K562 (cell line): ENCODE measurements around the gene RNF40. TPM values are rescaled to one million over a fixed set of nuclear protein-coding genes. Genes with fewer than 3 reads are reported as not detected.
A peak's percentile ranks its signal among the peaks of the same experiment; 100 is the strongest.

ENCODE experiments used
- ATAC-seq: fragments of 200-7000 bp; cut with Tn5 transposase; 3 replicates; pipeline ENCODE4 v1.9.1; 2020; ENCODE audit warnings: moderate library complexity
- BruUV-seq: library from RNA; stranded (reverse); fragments of 400-500 nt; replicated peaks from 2 replicates; lab custom pipeline; 2021; lab: Mats Ljungman, UMichigan
- CTCF ChIA-PET: fragments of 300-600 bp; formaldehyde crosslinking; extraction: SDS; loops from one replicate; lab custom pipeline; 2021; ENCODE audit warnings: low intra/inter-chr PET ratio; lab: Yijun Ruan, JAX
- POLR2A ChIA-PET: fragments of 300-600, 350-650 bp; sonication (Branson Sonifier 250); formaldehyde crosslinking; extraction: SDS; loops from one replicate; lab custom pipeline; 2021; ENCODE audit warnings: antibody characterized with exemption, inconsistent platforms; lab: Yijun Ruan, JAX
- DNase-seq, 4 experiments: peaks; one replicate each; pipeline versions ENCODE4 v3.0.0 to v3.0.0-alpha.2; 2011 to 2018; ENCODE audit warnings: low spot score in 3 of 4, mixed read lengths in 3 of 4; ENCODE audit errors: extremely low read depth in 1 of 4
- FAIRE-seq: peaks from 2 replicates; lab custom pipeline; 2011; peaks lifted over from hg19 to GRCh38; lab: Jason Lieb, UNC
- H2AFZ ChIP-seq: 2 replicates; pipeline ENCODE4 v1.6.0; 2011; ENCODE audit warnings: low read depth, low read length, control low read depth, inconsistent platforms
- H3K27ac ChIP-seq: fragments of 200-600 bp; 3 replicates; pipeline ENCODE4 v1.8.0; 2011; ENCODE audit warnings: low read depth, mild to moderate bottlenecking, control low read depth, inconsistent platforms, low read length, moderate library complexity, mixed read lengths; ENCODE audit errors: extremely low read depth
- H3K27me3 ChIP-seq, 2 experiments: fragments of 300-600 bp in 1 of 2; 2 replicates in 1 of 2; 3 replicates in 1 of 2; pipeline versions ENCODE4 v1.6.0 to v1.8.0; 2011; ENCODE audit warnings: inconsistent platforms in 2 of 2, low read length in 2 of 2, mild to moderate bottlenecking in 1 of 2, mixed read lengths in 1 of 2, moderate library complexity in 1 of 2; ENCODE audit not compliant: control insufficient read depth in 2 of 2, insufficient read depth in 2 of 2
- H3K36me3 ChIP-seq: fragments of 300-600 bp; 3 replicates; pipeline ENCODE4 v1.8.0; 2011; ENCODE audit warnings: mild to moderate bottlenecking, low read length, inconsistent platforms; ENCODE audit not compliant: control insufficient read depth, insufficient read depth
- H3K4me1 ChIP-seq, 2 experiments: fragments of 200-600 bp in 1 of 2; replicated peaks in 1 of 2; 2 replicates in 1 of 2; 3 replicates in 1 of 2; pipeline versions ENCODE4 v1.5.1 to v1.8.0; 2011; ENCODE audit warnings: inconsistent platforms in 2 of 2, low read length in 2 of 2, mild to moderate bottlenecking in 1 of 2, mixed read lengths in 1 of 2, moderate library complexity in 1 of 2; ENCODE audit not compliant: control insufficient read depth in 2 of 2, insufficient read depth in 2 of 2
- H3K4me2 ChIP-seq: 2 replicates; pipeline ENCODE4 v1.6.1; 2011; ENCODE audit warnings: low read length, control low read depth, inconsistent platforms, mixed read lengths; ENCODE audit not compliant: insufficient read depth
- H3K4me3 ChIP-seq: fragments of 200-600 bp; sonication (generic), shearing (Covaris generic); 2 replicates; pipeline ENCODE4 v1.5.1; 2016; ENCODE audit warnings: control low read depth, inconsistent platforms
- H3K79me2 ChIP-seq: fragments of 200-600 bp; 3 replicates; pipeline ENCODE4 v1.8.0; 2011; ENCODE audit warnings: low read length, inconsistent platforms; ENCODE audit not compliant: control insufficient read depth, insufficient read depth
- H3K9ac ChIP-seq, 2 experiments: 2 replicates each; pipeline versions ENCODE4 v1.6.0 to v1.6.1; 2011; ENCODE audit warnings: low read depth in 2 of 2, low read length in 2 of 2, control low read depth in 1 of 2, inconsistent platforms in 1 of 2, mild to moderate bottlenecking in 1 of 2, mixed read lengths in 1 of 2; ENCODE audit not compliant: insufficient read depth in 1 of 2
- H3K9me1 ChIP-seq: one replicate; pipeline ENCODE4 v1.6.0; 2011; ENCODE audit warnings: inconsistent platforms, mild to moderate bottlenecking, low read length, moderate library complexity; ENCODE audit not compliant: control insufficient read depth, insufficient read depth
- H3K9me3 ChIP-seq: replicated peaks from 2 replicates; pipeline ENCODE4 v1.5.1; 2011; ENCODE audit warnings: low read depth, low read length, inconsistent platforms; ENCODE audit not compliant: control insufficient read depth, insufficient read depth
- H4K20me1 ChIP-seq: replicated peaks from 2 replicates; pipeline ENCODE4 v1.6.1; 2011; ENCODE audit warnings: low read length, inconsistent platforms, mixed read lengths; ENCODE audit not compliant: control insufficient read depth, insufficient read depth
- HMGN3 ChIP-seq: IDR thresholded peaks from 2 replicates; pipeline ENCODE4 v1.6.1; 2011; ENCODE audit warnings: borderline replicate concordance, low read depth, mild to moderate bottlenecking, mixed read lengths, low read length; ENCODE audit not compliant: insufficient read length; ENCODE audit errors: extremely low read depth
- MGA ChIP-seq: fragments of 450-650 bp; IDR thresholded peaks from 2 replicates; pipeline ENCODE4 v1.6.1; 2016; ENCODE audit warnings: mild to moderate bottlenecking, moderate library complexity
- NCOR1 ChIP-seq: fragments of 450-650 bp; IDR thresholded peaks from 2 replicates; pipeline ENCODE4 v1.6.1; 2016; ENCODE audit warnings: mild to moderate bottlenecking, moderate library complexity
- POLR2G ChIP-seq: fragments of 200-400 bp; formaldehyde crosslinking; IDR thresholded peaks from 2 replicates; pipeline ENCODE4 v1.6.1; 2017; ENCODE audit warnings: low read depth, mild to moderate bottlenecking, antibody characterized with exemption, low read length, moderate library complexity
- RFX1 ChIP-seq: fragments of 450-650 bp; IDR thresholded peaks from 2 replicates; pipeline ENCODE4 v1.6.1; 2016; ENCODE audit warnings: mild to moderate bottlenecking, moderate library complexity
- ZBTB33 ChIP-seq: sonication (generic); formaldehyde crosslinking; IDR thresholded peaks from 2 replicates; pipeline ENCODE4 v1.8.1; 2023; ENCODE audit warnings: mild to moderate bottlenecking, missing genetic modification reagents
- WGBS: fragments of 100-300 bp; shearing (Covaris generic); methylation state at CpG from one replicate; pipeline ENCODE4 v1.1.6; 2016; ENCODE audit warnings: low coverage, mixed read lengths; ENCODE audit not compliant: insufficient coverage; ENCODE audit errors: missing lambda C conversion rate; 5-methylcytosine and 5-hydroxymethylcytosine counted together
- in situ Hi-C: fragments of 300-500 bp; cut with MboI; formaldehyde crosslinking; loops from 4 replicates; pipeline ENCODE4 v1.15.0; 2018; ENCODE audit warnings: inconsistent platforms, mixed read lengths
- intact Hi-C: fragments of 100-400 bp; cut with micrococcal nuclease; formaldehyde crosslinking; loops from 2 replicates; pipeline ENCODE4 v1.14.2; 2022
- polyA plus RNA-seq, 8 experiments: library from polyadenylated mRNA; depleted of rRNA in 4 of 8; stranded (reverse) in 5 of 8; unstranded in 3 of 8; fragments of >200 nt; fragmentation: Nextera tagmentation in 2 of 8; fragmentation: Illumina TruSeq in 1 of 8; extraction: Ambion mirVana in 2 of 8; extraction: Trizol in 1 of 8; gene quantifications; 2 replicates each; pipeline versions ENCODE4 v1.2.1 to v1.2.3, GENCODE V29; 2011 to 2014; ENCODE audit warnings: inconsistent platforms in 1 of 8, missing spikeins in 1 of 8
- total RNA-seq, 7 experiments: library from RNA; depleted of rRNA in 6 of 7; stranded (reverse); fragments of >200 nt in 6 of 7; fragmentation: Illumina TruSeq in 2 of 7; extraction: Trizol in 2 of 7; gene quantifications; 2 replicates each; pipeline versions ENCODE4 v1.2.1 to v1.2.3, GENCODE V29; 2011 to 2021; ENCODE audit warnings: low replicate concordance in 1 of 7

The RNF40 gene
- total and polyA plus RNA-seq, 9 of the 15 experiments (the other 6 are each of a cell fraction or from before 2014, with no cell fraction given) = 6.2 to 129 (median 81.5) TPM

- CTCF ChIA-PET = no interaction called here
- intact Hi-C loops (no loop called here), in situ Hi-C loops (no loop called here)
- no peak for DNase-seq
- H3K36me3 ChIP-seq = peaks cover 95% of the 10 kb centered on the region
- H2AFZ ChIP-seq = no peak overlapping the region
- H3K9me1 ChIP-seq = peaks cover 5% of the 10 kb centered on the region
- H3K79me2 ChIP-seq = no peaks in the 10 kb centered on the region; the same call in 2 of the 3 replicates
- POLR2A ChIA-PET = interaction anchor here (1.0 to 2.9 kb wide), 4 partner anchors 8 to 17 kb away, joined by 3 to 19 read pairs (median 6); partner anchors contain the start of gene PHKG2
- no peak overlapping the region for H3K4me2 ChIP-seq
- no peaks in the 10 kb centered on the region for H4K20me1 ChIP-seq
- no peak overlapping the region for H3K4me3 ChIP-seq
- no peaks in the 10 kb centered on the region for H3K27me3 ChIP-seq
- FAIRE-seq = no peak
- BruUV-seq = TSS peak; percentile 13
- peaks cover 10 to 23% of the 10 kb centered on the region in 2 experiments; a peak in 4 of 5 replicates for H3K4me1 ChIP-seq
- no peak overlapping the region for H3K27ac ChIP-seq
- H3K9me3 ChIP-seq = no peaks in the 10 kb centered on the region
- ATAC-seq = peak; percentile 65
- peak overlapping the region in 1 of 2 experiments; percentile 66; a peak in 1 of 4 replicates for H3K9ac ChIP-seq
- WGBS = 83% methylated on average over 26 of the region's 37 CpGs
- peak; percentile 56; the same call in 1 of the 2 replicates for TF ChIP-seq POLR2G
- TF ChIP-seq NCOR1 = no peak
- TF ChIP-seq ZBTB33 (CRISPR knock-in tag) = peak; percentile 44; the same call in 1 of the 2 replicates
- TF ChIP-seq RFX1 = peak; percentile 32; the same call in 1 of the 2 replicates
- no peak for TF ChIP-seq MGA
- TF ChIP-seq HMGN3 = no peak
These were observed 22.9 kb upstream of the RNF40 start for GRCh38 chr16:30738984-30739951.
